HL-60 (cell line): ENCODE data around the gene CCT5.

Source experiments
- DNase-seq, 2 experiments: peaks; one replicate each; pipeline ENCODE4 v3.0.0-alpha.2; 2010 to 2020; ENCODE audit warnings: low read depth in 1 of 2, low spot score in 1 of 2
- H3K27ac ChIP-seq: fragments of 250-450 bp; sonication (Bioruptor Pico); replicated peaks from 2 replicates; pipeline ENCODE4 v1.5.1; 2020; ENCODE audit warnings: mild to moderate bottlenecking, moderate library complexity
- H3K27me3 ChIP-seq: fragments of 250-450 bp; sonication (Bioruptor Pico); 2 replicates; pipeline ENCODE4 v1.5.1; 2021; ENCODE audit warnings: mild to moderate bottlenecking, moderate library complexity; ENCODE audit not compliant: insufficient read depth, poor library complexity, severe bottlenecking
- H3K4me3 ChIP-seq: replicated peaks from 2 replicates; pipeline ENCODE4 v1.5.1; 2011; ENCODE audit warnings: mild to moderate bottlenecking, control low read depth, low read length; ENCODE audit not compliant: insufficient read depth
- CTCF ChIP-seq: IDR thresholded peaks from one replicate; pipeline ENCODE4 v1.5.1; 2011; ENCODE audit warnings: low read length, control low read depth, inconsistent platforms; ENCODE audit not compliant: insufficient read depth
- GABPA ChIP-seq: IDR thresholded peaks from 2 replicates; pipeline ENCODE4 v1.6.1; 2012; ENCODE audit warnings: low read depth
- POLR2AphosphoS5 ChIP-seq: IDR thresholded peaks from 2 replicates; pipeline ENCODE4 v1.6.1; 2012; ENCODE audit warnings: low read depth
- REST ChIP-seq: IDR thresholded peaks from 2 replicates; pipeline ENCODE4 v1.6.1; 2012; ENCODE audit warnings: low read depth; ENCODE audit not compliant: insufficient replicate concordance
- SPI1 ChIP-seq: IDR thresholded peaks from 2 replicates; pipeline ENCODE4 v1.6.1; 2012; ENCODE audit warnings: low read depth, mild to moderate bottlenecking, borderline replicate concordance

CCT5 gene

DNA sequence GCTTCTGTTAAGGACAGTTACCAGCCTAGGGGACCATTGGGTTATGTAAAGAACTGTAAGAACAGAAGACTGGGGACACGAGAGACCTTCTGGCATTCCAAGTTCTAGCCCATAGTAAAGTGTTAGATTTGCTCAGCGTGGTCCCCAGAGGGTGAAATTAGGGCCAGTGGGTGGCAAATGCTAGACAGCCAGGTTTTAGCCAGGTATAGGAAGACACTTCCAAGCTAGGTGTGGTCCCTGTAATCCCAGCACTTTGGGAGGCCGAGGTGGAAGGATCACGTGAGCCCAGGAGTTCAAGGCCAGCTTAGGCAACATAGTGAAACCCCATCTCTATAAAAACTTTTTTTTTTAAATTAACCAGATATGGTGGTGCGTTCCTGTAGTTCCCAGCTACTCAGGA is 34.7 kb upstream of the CCT5 start:
- Histone ChIP-seq H3K4me3 (no peak overlapping the region), H3K27ac (no peak overlapping the region), H3K27me3 (no peaks in the 10 kb centered on the region)
- no peak for TF ChIP-seq CTCF
- DNase-seq = no peak

DNA sequence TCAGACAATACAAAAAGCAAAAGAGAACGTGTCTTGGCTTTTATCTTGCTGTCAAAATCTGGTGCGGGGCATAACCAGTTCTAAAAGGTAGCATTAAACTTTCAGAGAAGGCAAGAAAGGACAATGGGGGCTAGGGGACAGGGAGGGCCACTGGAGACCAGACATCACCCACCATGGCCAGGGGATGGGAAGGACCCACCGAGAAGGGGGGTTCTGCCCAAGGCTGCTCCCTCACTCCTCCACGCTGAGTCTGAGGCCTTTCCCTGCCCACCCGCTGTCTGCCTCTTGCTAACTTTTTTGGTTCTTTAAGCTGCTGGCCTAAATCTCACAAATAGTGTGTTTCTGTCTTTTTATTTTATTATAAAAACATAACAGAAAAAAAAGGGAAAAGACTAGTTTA is 34.0 kb upstream of the CCT5 start:
- no peak overlapping the region for H3K27ac ChIP-seq
- no peak for DNase-seq
- H3K27me3 ChIP-seq = no peaks in the 10 kb centered on the region
- no peak overlapping the region for H3K4me3 ChIP-seq
- TF ChIP-seq POLR2AphosphoS5 = no peak
- no peak for TF ChIP-seq SPI1
- TF ChIP-seq CTCF = no peak
- TF ChIP-seq REST = no peak
- no peak for TF ChIP-seq GABPA

DNA sequence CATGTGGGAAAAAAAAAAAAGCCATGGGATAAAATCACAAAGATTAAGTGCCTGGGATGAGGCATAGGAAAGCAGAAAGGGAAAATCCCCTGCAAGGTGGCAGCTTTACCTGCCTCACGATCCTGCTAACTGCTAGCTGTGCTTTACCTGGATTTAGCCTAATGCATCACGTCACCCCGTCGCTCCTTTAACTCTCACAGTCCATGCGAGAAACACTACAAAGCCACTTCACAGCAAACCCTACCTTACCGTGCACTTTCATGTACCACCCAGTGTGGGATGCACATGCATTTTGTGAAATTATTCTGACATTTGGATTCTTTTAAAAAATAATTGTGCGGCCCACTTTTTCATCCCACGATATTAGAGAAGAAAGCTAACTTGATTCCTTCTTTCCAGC is 31.4 kb upstream of the CCT5 start:
- no peaks in the 10 kb centered on the region for H3K27me3 ChIP-seq
- DNase-seq = no peak

More for the DNA sequence above, 31.4 kb upstream of the CCT5 start:
- Histone ChIP-seq H3K27ac (no peak overlapping the region), H3K4me3 (no peak overlapping the region)
- TF ChIP-seq GABPA (no peak), CTCF (no peak), SPI1 (no peak), POLR2AphosphoS5 (no peak), REST (no peak)
